ENCODE results near the gene CTAGE8.
"Not testable (repeated sequence)": the region's sequence is repeated elsewhere in the genome, so short reads cannot be mapped to it uniquely, and the experiment has no call there.

CTAGE8 gene

DNA sequence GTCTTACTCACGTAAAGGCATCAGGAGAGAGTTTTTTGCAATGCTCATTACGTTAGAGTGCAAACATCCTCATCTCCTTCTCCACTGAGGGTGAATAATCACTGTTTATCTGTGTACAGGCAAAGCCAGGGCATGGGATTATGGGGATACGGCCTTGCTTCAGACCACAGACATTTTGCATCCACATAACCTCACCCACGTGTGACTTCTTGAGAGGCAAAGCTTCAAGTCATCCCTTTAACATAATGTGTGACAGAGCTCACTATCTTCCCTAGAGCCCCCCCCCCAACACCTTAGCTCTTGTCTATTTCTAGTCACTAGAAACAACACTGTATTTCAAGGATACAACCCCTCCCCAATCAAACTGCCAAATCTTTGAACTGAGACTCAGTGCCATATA lies 22.5 kb upstream of the CTAGE8 start:
- H3K4me1 ChIP-seq (ENCODE audit: control insufficient read depth in 2 of 2, insufficient read depth in 2 of 2, low read length in 2 of 2); H3K27ac ChIP-seq (ENCODE audit: low read depth in 2 of 2, low read length in 2 of 2); H3K9ac ChIP-seq (ENCODE audit: low read depth in 1 of 2, low read length in 2 of 2); H3K36me3 ChIP-seq (ENCODE audit: control insufficient read depth in 2 of 2, insufficient read depth in 2 of 2, low read length in 2 of 2); H3K27me3 ChIP-seq (ENCODE audit: control insufficient read depth in 2 of 2, insufficient read depth in 2 of 2, low read length in 2 of 2); H3K9me3 ChIP-seq (ENCODE audit: control insufficient read depth in 2 of 2, low read length in 2 of 2); H3K4me3 ChIP-seq (ENCODE audit: low read length in 2 of 2): not testable (repeated sequence)

DNA sequence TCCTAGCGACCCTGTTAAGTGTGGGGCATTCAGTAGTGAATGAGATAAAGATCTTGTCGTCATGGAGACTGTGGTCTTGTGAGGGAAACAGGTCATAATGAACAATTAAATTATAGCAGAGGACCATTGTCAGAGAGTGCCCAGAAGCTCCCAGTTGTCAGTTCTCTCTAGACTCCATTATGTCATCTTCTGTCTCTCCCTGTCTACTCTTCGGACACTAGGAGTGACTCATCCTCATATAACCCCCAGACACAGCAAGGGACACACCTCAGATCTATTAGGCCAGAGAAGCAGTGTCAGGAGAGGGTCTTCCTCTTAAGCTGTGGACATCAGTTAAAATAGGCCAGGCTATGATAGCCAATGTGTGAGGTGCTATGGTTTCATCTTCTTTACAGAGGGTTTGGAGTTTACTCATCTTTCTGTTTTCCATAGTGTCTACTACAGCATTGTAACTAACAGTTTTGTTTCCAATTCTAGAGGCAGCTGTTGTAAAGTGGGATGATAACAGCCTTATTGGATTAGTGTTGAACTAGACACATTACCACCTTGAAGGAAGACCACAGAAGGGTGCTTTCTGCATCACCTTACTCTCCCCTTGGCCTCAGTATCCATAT lies 18.2 kb upstream of the CTAGE8 start:
- H3K4me3 ChIP-seq (ENCODE audit: low read length in 2 of 2); H3K27ac ChIP-seq (ENCODE audit: low read depth in 2 of 2, low read length in 2 of 2); H3K27me3 ChIP-seq (ENCODE audit: control insufficient read depth in 2 of 2, insufficient read depth in 2 of 2, low read length in 2 of 2); H3K9me3 ChIP-seq (ENCODE audit: control insufficient read depth in 2 of 2, low read length in 2 of 2); H3K4me1 ChIP-seq (ENCODE audit: control insufficient read depth in 2 of 2, insufficient read depth in 2 of 2, low read length in 2 of 2); H3K36me3 ChIP-seq (ENCODE audit: control insufficient read depth in 2 of 2, insufficient read depth in 2 of 2, low read length in 2 of 2); H3K9ac ChIP-seq (ENCODE audit: low read depth in 1 of 2, low read length in 2 of 2): not testable (repeated sequence)

DNA sequence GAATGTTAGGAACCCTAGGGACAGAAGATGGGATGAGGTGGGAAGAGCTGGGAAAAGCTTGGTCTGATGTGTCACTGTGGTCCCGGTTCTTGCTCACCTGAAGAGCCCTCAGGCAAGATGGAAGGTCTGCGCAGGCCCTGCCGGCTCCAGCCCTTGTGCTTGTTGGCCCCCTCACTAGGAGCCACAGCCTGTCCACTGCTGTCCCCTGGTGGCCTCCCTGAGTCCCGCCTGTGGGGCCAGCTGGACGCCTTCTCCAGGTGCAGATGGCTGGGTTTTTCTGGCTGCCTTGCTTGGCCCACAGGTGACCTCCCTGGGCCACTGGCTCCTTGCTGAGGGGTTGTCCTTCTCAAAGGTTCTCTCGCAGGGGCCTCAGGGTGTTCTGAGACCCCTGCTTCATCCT lies 14.6 kb upstream of the CTAGE8 start:
- H3K27ac ChIP-seq (ENCODE audit: low read depth in 2 of 2, low read length in 2 of 2); H3K4me1 ChIP-seq (ENCODE audit: control insufficient read depth in 2 of 2, insufficient read depth in 2 of 2, low read length in 2 of 2); H3K4me3 ChIP-seq (ENCODE audit: low read length in 2 of 2); H3K27me3 ChIP-seq (ENCODE audit: control insufficient read depth in 2 of 2, insufficient read depth in 2 of 2, low read length in 2 of 2); H3K9ac ChIP-seq (ENCODE audit: low read depth in 1 of 2, low read length in 2 of 2); H3K9me3 ChIP-seq (ENCODE audit: control insufficient read depth in 2 of 2, low read length in 2 of 2); H3K36me3 ChIP-seq (ENCODE audit: control insufficient read depth in 2 of 2, insufficient read depth in 2 of 2, low read length in 2 of 2): not testable (repeated sequence)

- not testable (repeated sequence) for H3K9ac ChIP-seq (ENCODE audit: low read depth in 1 of 2, low read length in 2 of 2); H3K4me3 ChIP-seq (ENCODE audit: low read length in 2 of 2); H3K36me3 ChIP-seq (ENCODE audit: control insufficient read depth in 2 of 2, insufficient read depth in 2 of 2, low read length in 2 of 2); H3K27me3 ChIP-seq (ENCODE audit: control insufficient read depth in 2 of 2, insufficient read depth in 2 of 2, low read length in 2 of 2); H3K27ac ChIP-seq (ENCODE audit: low read depth in 2 of 2, low read length in 2 of 2); H3K4me1 ChIP-seq (ENCODE audit: control insufficient read depth in 2 of 2, insufficient read depth in 2 of 2, low read length in 2 of 2); H3K9me3 ChIP-seq (ENCODE audit: control insufficient read depth in 2 of 2, low read length in 2 of 2)
Observed at GRCh38 chr7:144282490-144282889, 13.4 kb upstream of the CTAGE8 start.

GRCh38 chr7:144281981-144282380 lies 12.9 kb upstream of the CTAGE8 start:
- not testable (repeated sequence) for H3K27me3 ChIP-seq (ENCODE audit: control insufficient read depth in 2 of 2, insufficient read depth in 2 of 2, low read length in 2 of 2); H3K36me3 ChIP-seq (ENCODE audit: control insufficient read depth in 2 of 2, insufficient read depth in 2 of 2, low read length in 2 of 2); H3K4me1 ChIP-seq (ENCODE audit: control insufficient read depth in 2 of 2, insufficient read depth in 2 of 2, low read length in 2 of 2); H3K4me3 ChIP-seq (ENCODE audit: low read length in 2 of 2); H3K9ac ChIP-seq (ENCODE audit: low read depth in 1 of 2, low read length in 2 of 2); H3K9me3 ChIP-seq (ENCODE audit: control insufficient read depth in 2 of 2, low read length in 2 of 2); H3K27ac ChIP-seq (ENCODE audit: low read depth in 2 of 2, low read length in 2 of 2)

DNA sequence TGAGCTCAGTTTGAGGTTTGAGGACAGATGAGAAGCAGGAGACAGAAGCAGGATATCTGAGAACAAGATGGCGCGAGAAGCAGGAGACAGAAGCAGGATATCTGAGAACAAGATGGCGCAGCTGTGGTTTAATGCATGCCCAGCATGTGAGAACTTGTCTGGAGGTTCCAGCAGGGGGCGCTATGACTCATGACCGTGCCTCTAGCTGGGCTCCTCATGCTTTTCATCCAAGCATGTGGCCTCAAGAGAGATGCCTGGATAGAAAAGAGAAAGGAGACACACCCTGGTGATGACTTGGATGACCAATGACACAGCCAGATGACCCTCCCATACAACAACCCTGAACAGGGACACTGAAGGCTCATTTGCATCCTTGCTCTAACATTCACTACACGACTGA lies 10.9 kb upstream of the CTAGE8 start:
- not testable (repeated sequence) for H3K4me1 ChIP-seq (ENCODE audit: control insufficient read depth in 2 of 2, insufficient read depth in 2 of 2, low read length in 2 of 2); H3K9ac ChIP-seq (ENCODE audit: low read depth in 1 of 2, low read length in 2 of 2); H3K9me3 ChIP-seq (ENCODE audit: control insufficient read depth in 2 of 2, low read length in 2 of 2); H3K4me3 ChIP-seq (ENCODE audit: low read length in 2 of 2); H3K27me3 ChIP-seq (ENCODE audit: control insufficient read depth in 2 of 2, insufficient read depth in 2 of 2, low read length in 2 of 2); H3K36me3 ChIP-seq (ENCODE audit: control insufficient read depth in 2 of 2, insufficient read depth in 2 of 2, low read length in 2 of 2); H3K27ac ChIP-seq (ENCODE audit: low read depth in 2 of 2, low read length in 2 of 2)

- not testable (repeated sequence) for H3K9me3 ChIP-seq (ENCODE audit: control insufficient read depth in 2 of 2, low read length in 2 of 2); H3K9ac ChIP-seq (ENCODE audit: low read depth in 1 of 2, low read length in 2 of 2); H3K27ac ChIP-seq (ENCODE audit: low read depth in 2 of 2, low read length in 2 of 2); H3K36me3 ChIP-seq (ENCODE audit: control insufficient read depth in 2 of 2, insufficient read depth in 2 of 2, low read length in 2 of 2); H3K4me1 ChIP-seq (ENCODE audit: control insufficient read depth in 2 of 2, insufficient read depth in 2 of 2, low read length in 2 of 2); H3K27me3 ChIP-seq (ENCODE audit: control insufficient read depth in 2 of 2, insufficient read depth in 2 of 2, low read length in 2 of 2); H3K4me3 ChIP-seq (ENCODE audit: low read length in 2 of 2)
Observed at GRCh38 chr7:144275281-144275680, 6.2 kb upstream of the CTAGE8 start.

DNA sequence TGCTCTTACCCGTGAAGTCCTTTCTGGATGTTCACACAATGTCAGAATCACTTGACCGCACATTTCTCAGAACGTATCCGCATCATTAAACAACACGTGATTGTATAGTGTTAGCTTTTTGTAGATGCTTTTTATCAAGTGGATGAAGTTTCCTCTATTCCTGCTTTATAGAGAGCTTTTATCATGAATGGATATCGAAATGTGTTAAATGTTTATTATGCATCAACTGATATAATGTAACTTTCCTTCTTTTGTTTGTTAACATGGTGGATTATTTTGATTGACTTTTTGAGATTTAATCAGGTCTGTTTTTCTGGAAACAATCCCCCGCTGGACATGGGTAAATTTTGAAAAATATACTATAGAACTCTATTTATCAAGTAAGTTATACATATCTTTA lies 4.4 kb downstream of the CTAGE8 start, which contains the start of gene OR2A7:
Gene OR2A7 (minus strand): TSS at position 101 of the 400 bp plus-strand sequence. CDS start 5,164 bp downstream, outside the sequence.
- H3K4me1 ChIP-seq (ENCODE audit: control insufficient read depth in 2 of 2, insufficient read depth in 2 of 2, low read length in 2 of 2); H3K36me3 ChIP-seq (ENCODE audit: control insufficient read depth in 2 of 2, insufficient read depth in 2 of 2, low read length in 2 of 2); H3K27ac ChIP-seq (ENCODE audit: low read depth in 2 of 2, low read length in 2 of 2); H3K4me3 ChIP-seq (ENCODE audit: low read length in 2 of 2); H3K9me3 ChIP-seq (ENCODE audit: control insufficient read depth in 2 of 2, low read length in 2 of 2); H3K27me3 ChIP-seq (ENCODE audit: control insufficient read depth in 2 of 2, insufficient read depth in 2 of 2, low read length in 2 of 2); H3K9ac ChIP-seq (ENCODE audit: low read depth in 1 of 2, low read length in 2 of 2): not testable (repeated sequence)

- H3K4me3 ChIP-seq (ENCODE audit: low read length in 2 of 2); H3K27ac ChIP-seq (ENCODE audit: low read depth in 2 of 2, low read length in 2 of 2); H3K27me3 ChIP-seq (ENCODE audit: control insufficient read depth in 2 of 2, insufficient read depth in 2 of 2, low read length in 2 of 2); H3K36me3 ChIP-seq (ENCODE audit: control insufficient read depth in 2 of 2, insufficient read depth in 2 of 2, low read length in 2 of 2); H3K9ac ChIP-seq (ENCODE audit: low read depth in 1 of 2, low read length in 2 of 2); H3K9me3 ChIP-seq (ENCODE audit: control insufficient read depth in 2 of 2, low read length in 2 of 2); H3K4me1 ChIP-seq (ENCODE audit: control insufficient read depth in 2 of 2, insufficient read depth in 2 of 2, low read length in 2 of 2): not testable (repeated sequence)
Observed at GRCh38 chr7:144262128-144262527, 7.0 kb downstream of the CTAGE8 start.

GRCh38 chr7:144259067-144259466 lies 10.0 kb downstream of the CTAGE8 start:
- H3K36me3 ChIP-seq (ENCODE audit: control insufficient read depth in 2 of 2, insufficient read depth in 2 of 2, low read length in 2 of 2); H3K27me3 ChIP-seq (ENCODE audit: control insufficient read depth in 2 of 2, insufficient read depth in 2 of 2, low read length in 2 of 2); H3K9ac ChIP-seq (ENCODE audit: low read depth in 1 of 2, low read length in 2 of 2); H3K4me1 ChIP-seq (ENCODE audit: control insufficient read depth in 2 of 2, insufficient read depth in 2 of 2, low read length in 2 of 2); H3K9me3 ChIP-seq (ENCODE audit: control insufficient read depth in 2 of 2, low read length in 2 of 2); H3K27ac ChIP-seq (ENCODE audit: low read depth in 2 of 2, low read length in 2 of 2); H3K4me3 ChIP-seq (ENCODE audit: low read length in 2 of 2): not testable (repeated sequence)

DNA sequence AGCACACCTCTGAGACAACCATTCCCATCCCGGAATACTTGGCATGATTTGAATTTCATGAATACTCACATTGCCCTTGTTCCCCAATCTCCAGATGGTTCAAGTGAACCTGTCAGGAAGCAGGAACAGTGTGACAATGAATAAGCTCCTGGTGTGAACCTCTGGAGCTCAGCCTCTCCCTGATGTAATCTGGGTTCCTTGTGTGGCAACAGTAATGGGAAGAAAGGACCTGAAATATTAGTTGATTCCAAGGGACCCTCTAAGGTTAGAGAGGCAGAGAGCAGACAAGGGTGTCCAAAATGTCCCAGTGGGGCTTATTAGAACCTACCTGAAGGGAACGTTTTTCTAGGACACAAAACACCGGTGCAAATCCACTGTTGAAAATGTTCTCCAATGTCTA lies 13.0 kb downstream of the CTAGE8 start:
- Histone ChIP-seq H3K9ac (ENCODE audit: low read depth in 1 of 2, low read length in 2 of 2) (no peak overlapping the region), H3K36me3 (ENCODE audit: control insufficient read depth in 2 of 2, insufficient read depth in 2 of 2, low read length in 2 of 2) (no peaks in the 10 kb centered on the region), H3K4me3 (ENCODE audit: low read length in 2 of 2) (no peak overlapping the region), H3K9me3 (ENCODE audit: control insufficient read depth in 2 of 2, low read length in 2 of 2) (no peaks in the 10 kb centered on the region), H3K27ac (ENCODE audit: low read depth in 2 of 2, low read length in 2 of 2) (no peak overlapping the region), H3K4me1 (ENCODE audit: control insufficient read depth in 2 of 2, insufficient read depth in 2 of 2, low read length in 2 of 2) (no peaks in the 10 kb centered on the region), H3K27me3 (ENCODE audit: control insufficient read depth in 2 of 2, insufficient read depth in 2 of 2, low read length in 2 of 2) (no peaks in the 10 kb centered on the region)
